ENCODE measurements around the gene PHACTR3. TPM values are rescaled to one million over a fixed set of nuclear protein-coding genes. Genes with fewer than 3 reads are reported as not detected.

The PHACTR3 gene
- total RNA-seq, 1 experiment from 2014 or later = 0.10 TPM

DNA sequence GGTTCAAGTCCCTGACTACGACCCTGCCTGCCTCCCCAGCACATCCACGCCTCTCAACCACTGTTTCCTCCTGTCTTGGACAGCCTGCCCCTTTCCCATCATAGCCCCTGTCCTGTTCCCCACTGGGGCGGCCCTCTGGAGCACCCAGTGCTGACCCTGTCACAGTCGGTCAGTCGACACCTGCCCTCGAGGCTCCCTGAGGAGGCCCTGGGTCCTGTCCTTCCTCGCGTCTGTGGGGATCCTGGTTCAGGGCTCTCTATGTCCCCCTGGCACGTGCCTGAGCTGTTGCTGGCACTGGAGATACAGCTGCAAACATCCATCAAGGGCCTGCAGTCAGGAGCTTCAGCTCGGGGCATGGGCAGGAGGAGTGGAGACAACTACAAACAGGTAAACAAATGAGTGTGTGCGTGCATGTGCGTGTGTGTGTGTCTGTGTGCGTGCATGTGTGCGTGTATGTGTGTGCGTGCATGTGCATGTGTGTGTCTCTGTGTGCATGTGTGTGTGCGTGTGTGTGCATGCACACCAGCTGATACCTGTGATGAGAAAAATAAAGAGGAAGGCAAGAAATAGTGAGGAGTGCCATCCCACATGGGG lies 132.8 kb downstream of the PHACTR3 start:
- no peak overlapping the region for H3K27ac ChIP-seq (ENCODE audit: low read length)
- in situ Hi-C loops (cut with HindIII; ENCODE audit: low pct_unique_long_range_greater_than_20kb, low sequenced_read_pairs) = no loop called here
- H3K36me3 ChIP-seq (ENCODE audit: control insufficient read depth, insufficient read depth, low read length) = no peaks in the 10 kb centered on the region
- intact Hi-C loops (cut with micrococcal nuclease; ENCODE audit: unreplicated experiment) = no loop called here
- ChIA-PET CTCF (interaction anchor here (1.1 kb wide), 1 partner anchor 218 kb away, joined by 3 read pairs; no protein-coding TSS in a partner anchor), POLR2A (no interaction called here)
- no peak for ATAC-seq
- H3K27me3 ChIP-seq (ENCODE audit: control insufficient read depth, insufficient read depth, low read length) = peaks cover 6% of the 10 kb centered on the region
- no peaks in the 10 kb centered on the region for H3K4me1 ChIP-seq (ENCODE audit: control insufficient read depth, insufficient read depth, low read length)
- H3K9me3 ChIP-seq (ENCODE audit: control insufficient read depth, insufficient read depth, low read depth, low read length) = no peaks in the 10 kb centered on the region
- no peak for DNase-seq (ENCODE audit: low read depth, low spot score)
- BruUV-seq (replicated peaks) = no TSS peak
- TF ChIP-seq, protein P1, sequence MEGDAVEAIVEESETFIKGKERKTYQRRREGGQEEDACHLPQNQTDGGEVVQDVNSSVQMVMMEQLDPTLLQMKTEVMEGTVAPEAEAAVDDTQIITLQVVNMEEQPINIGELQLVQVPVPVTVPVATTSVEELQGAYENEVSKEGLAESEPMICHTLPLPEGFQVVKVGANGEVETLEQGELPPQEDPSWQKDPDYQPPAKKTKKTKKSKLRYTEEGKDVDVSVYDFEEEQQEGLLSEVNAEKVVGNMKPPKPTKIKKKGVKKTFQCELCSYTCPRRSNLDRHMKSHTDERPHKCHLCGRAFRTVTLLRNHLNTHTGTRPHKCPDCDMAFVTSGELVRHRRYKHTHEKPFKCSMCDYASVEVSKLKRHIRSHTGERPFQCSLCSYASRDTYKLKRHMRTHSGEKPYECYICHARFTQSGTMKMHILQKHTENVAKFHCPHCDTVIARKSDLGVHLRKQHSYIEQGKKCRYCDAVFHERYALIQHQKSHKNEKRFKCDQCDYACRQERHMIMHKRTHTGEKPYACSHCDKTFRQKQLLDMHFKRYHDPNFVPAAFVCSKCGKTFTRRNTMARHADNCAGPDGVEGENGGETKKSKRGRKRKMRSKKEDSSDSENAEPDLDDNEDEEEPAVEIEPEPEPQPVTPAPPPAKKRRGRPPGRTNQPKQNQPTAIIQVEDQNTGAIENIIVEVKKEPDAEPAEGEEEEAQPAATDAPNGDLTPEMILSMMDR (IDR thresholded peaks at IDR 0.05) = no peak
- TF ChIP-seq, protein P2, sequence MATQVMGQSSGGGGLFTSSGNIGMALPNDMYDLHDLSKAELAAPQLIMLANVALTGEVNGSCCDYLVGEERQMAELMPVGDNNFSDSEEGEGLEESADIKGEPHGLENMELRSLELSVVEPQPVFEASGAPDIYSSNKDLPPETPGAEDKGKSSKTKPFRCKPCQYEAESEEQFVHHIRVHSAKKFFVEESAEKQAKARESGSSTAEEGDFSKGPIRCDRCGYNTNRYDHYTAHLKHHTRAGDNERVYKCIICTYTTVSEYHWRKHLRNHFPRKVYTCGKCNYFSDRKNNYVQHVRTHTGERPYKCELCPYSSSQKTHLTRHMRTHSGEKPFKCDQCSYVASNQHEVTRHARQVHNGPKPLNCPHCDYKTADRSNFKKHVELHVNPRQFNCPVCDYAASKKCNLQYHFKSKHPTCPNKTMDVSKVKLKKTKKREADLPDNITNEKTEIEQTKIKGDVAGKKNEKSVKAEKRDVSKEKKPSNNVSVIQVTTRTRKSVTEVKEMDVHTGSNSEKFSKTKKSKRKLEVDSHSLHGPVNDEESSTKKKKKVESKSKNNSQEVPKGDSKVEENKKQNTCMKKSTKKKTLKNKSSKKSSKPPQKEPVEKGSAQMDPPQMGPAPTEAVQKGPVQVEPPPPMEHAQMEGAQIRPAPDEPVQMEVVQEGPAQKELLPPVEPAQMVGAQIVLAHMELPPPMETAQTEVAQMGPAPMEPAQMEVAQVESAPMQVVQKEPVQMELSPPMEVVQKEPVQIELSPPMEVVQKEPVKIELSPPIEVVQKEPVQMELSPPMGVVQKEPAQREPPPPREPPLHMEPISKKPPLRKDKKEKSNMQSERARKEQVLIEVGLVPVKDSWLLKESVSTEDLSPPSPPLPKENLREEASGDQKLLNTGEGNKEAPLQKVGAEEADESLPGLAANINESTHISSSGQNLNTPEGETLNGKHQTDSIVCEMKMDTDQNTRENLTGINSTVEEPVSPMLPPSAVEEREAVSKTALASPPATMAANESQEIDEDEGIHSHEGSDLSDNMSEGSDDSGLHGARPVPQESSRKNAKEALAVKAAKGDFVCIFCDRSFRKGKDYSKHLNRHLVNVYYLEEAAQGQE (IDR thresholded peaks at IDR 0.05; ENCODE audit: insufficient read depth in 1 of 2, low read depth in 2 of 2, low read length in 1 of 2) = no peak
- TF ChIP-seq POLR2AphosphoS5 (IDR thresholded peaks at IDR 0.05; ENCODE audit: low read depth, low read length) = no peak
- no peak for TF ChIP-seq SIN3A (IDR thresholded peaks at IDR 0.05; ENCODE audit: borderline replicate concordance, insufficient read depth, low read depth, low read length)
- TF ChIP-seq TCF7L2 (IDR thresholded peaks at IDR 0.05; ENCODE audit: low read depth, low read length) = no peak
- H3K4me3 ChIP-seq (ENCODE audit: low read depth in 2 of 2, low read length in 2 of 2) = no peak overlapping the region

DNA sequence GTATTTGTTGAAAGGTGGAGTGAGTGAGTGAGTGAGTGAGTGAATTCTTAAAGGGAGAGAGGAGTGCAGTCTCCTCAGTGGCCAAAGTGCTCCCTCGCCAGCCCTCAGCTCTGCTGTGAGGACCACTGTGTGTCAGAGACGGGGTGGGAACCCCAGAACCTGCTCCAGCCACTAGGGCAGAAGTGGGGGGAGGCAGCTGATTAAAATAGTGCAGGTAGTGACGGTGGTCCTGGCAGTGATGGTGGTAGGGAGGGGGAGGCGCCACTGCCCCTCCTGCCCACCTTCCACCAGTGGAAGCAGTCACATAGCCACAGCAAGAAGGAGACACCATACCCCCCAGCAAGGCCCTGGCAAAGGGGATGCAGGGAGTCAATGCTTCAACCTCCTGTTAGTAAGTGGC lies 133.5 kb downstream of the PHACTR3 start:
- DNase-seq (ENCODE audit: low read depth, low spot score) (no peak), ATAC-seq (no peak)
- no peaks in the 10 kb centered on the region for H3K36me3 ChIP-seq (ENCODE audit: control insufficient read depth, insufficient read depth, low read length)
- H3K4me1 ChIP-seq (ENCODE audit: control insufficient read depth, insufficient read depth, low read length) = no peaks in the 10 kb centered on the region
- intact Hi-C loops (cut with micrococcal nuclease; ENCODE audit: unreplicated experiment) = no loop called here
- no peak for TF ChIP-seq SIN3A (IDR thresholded peaks at IDR 0.05; ENCODE audit: borderline replicate concordance, insufficient read depth, low read depth, low read length)
- TF ChIP-seq, protein P1 (IDR thresholded peaks at IDR 0.05) = no peak
- no peak for TF ChIP-seq TCF7L2 (IDR thresholded peaks at IDR 0.05; ENCODE audit: low read depth, low read length)
- TF ChIP-seq, protein P2 (IDR thresholded peaks at IDR 0.05; ENCODE audit: insufficient read depth in 1 of 2, low read depth in 2 of 2, low read length in 1 of 2) = no peak
- TF ChIP-seq POLR2AphosphoS5 (IDR thresholded peaks at IDR 0.05; ENCODE audit: low read depth, low read length) = no peak
- CTCF ChIA-PET = interaction anchor here (1.1 kb wide), 1 partner anchor 217 kb away, joined by 3 read pairs; no protein-coding TSS in a partner anchor
- H3K9me3 ChIP-seq (ENCODE audit: control insufficient read depth, insufficient read depth, low read depth, low read length) = no peaks in the 10 kb centered on the region
- H3K4me3 ChIP-seq (ENCODE audit: low read depth in 2 of 2, low read length in 2 of 2) = no peak overlapping the region
- POLR2A ChIA-PET = no interaction called here
- H3K27me3 ChIP-seq (ENCODE audit: control insufficient read depth, insufficient read depth, low read length) = peaks cover 6% of the 10 kb centered on the region
- BruUV-seq (replicated peaks) = no TSS peak
- no peak overlapping the region for H3K27ac ChIP-seq (ENCODE audit: low read length)
- in situ Hi-C loops (cut with HindIII; ENCODE audit: low pct_unique_long_range_greater_than_20kb, low sequenced_read_pairs) = no loop called here
